Large intestine (tissue), 3 donors: Measurements from ENCODE around the gene ZNF516. TPM values are rescaled to one million over a fixed set of nuclear protein-coding genes. Genes with fewer than 3 reads are reported as not detected.

Experiments used
- DNase-seq, 2 donors: peaks; one replicate each; pipeline versions ENCODE4 v3.0.0 to v3.0.0-alpha.2; 2013
- H3K27ac ChIP-seq: one replicate; pipeline ENCODE4 v1.5.1; 2013; ENCODE audit warnings: low read length
- H3K27me3 ChIP-seq: 2 replicates; pipeline ENCODE4 v1.6.1; 2013; ENCODE audit warnings: low read length; ENCODE audit not compliant: control insufficient read depth, insufficient read depth
- H3K36me3 ChIP-seq: 2 replicates; pipeline ENCODE4 v1.6.1; 2013; ENCODE audit warnings: low read length; ENCODE audit not compliant: control insufficient read depth, insufficient read depth
- H3K4me1 ChIP-seq: one replicate; pipeline ENCODE4 v1.6.1; 2013; ENCODE audit warnings: low read length; ENCODE audit not compliant: control insufficient read depth, insufficient read depth
- H3K4me3 ChIP-seq: one replicate; pipeline ENCODE4 v1.5.1; 2013; ENCODE audit warnings: low read length
- H3K9me3 ChIP-seq: one replicate; pipeline ENCODE4 v1.6.1; 2013; ENCODE audit warnings: mild to moderate bottlenecking, low read depth, low read length, moderate library complexity; ENCODE audit not compliant: control insufficient read depth
- WGBS: methylation state at CpG from one replicate; pipeline ENCODE4 v1.1.5; 2013; ENCODE audit warnings: low lambda C conversion rate; ENCODE audit not compliant: insufficient coverage; 5-methylcytosine and 5-hydroxymethylcytosine counted together
- polyA plus RNA-seq: library from polyadenylated mRNA; unstranded; fragments of 120-200 nt; gene quantifications from one replicate; pipeline ENCODE4 v1.2.1, GENCODE V29; 2013

The ZNF516 gene
- polyA plus RNA-seq, 1 donor: 18.4 TPM

GRCh38 chr18:76359909-76360308 lies 135.1 kb downstream of the ZNF516 start:
- H3K4me1 ChIP-seq: no peaks in the 10 kb centered on the region
- no peak for DNase-seq
- no CpG with 5 or more reads among the region's 12 CpGs for WGBS
- no peak overlapping the region for H3K4me3 ChIP-seq
- peaks cover 64% of the 10 kb centered on the region for H3K36me3 ChIP-seq
- peaks cover 3% of the 10 kb centered on the region for H3K9me3 ChIP-seq
- H3K27me3 ChIP-seq: no peaks in the 10 kb centered on the region
- H3K27ac ChIP-seq: no peak overlapping the region

DNA sequence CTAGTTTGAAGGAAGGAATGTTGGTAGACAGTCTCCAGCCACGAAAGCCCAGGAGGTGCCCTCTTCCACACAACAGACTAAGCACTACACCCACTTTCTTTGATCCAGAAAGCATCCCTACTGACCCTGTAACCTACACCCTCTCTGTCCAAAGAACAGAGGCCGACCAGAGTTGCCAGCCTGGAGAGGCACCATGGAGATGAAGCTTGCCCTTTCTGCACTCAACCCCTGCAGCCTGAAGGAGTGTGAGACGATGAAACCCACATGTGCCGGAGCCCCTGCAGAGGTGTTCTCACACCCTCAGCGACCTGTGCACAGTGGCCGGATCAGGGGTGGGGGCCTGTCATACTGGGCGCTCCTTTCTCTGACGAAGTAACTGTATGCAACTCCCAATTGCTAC lies 136.3 kb downstream of the ZNF516 start:
- Histone ChIP-seq H3K36me3 (peaks cover 60% of the 10 kb centered on the region), H3K27ac (no peak overlapping the region), H3K9me3 (peaks cover 3% of the 10 kb centered on the region), H3K4me3 (no peak overlapping the region), H3K4me1 (no peaks in the 10 kb centered on the region), H3K27me3 (no peaks in the 10 kb centered on the region)
- DNase-seq: no peak
- WGBS: no CpG with 5 or more reads among the region's 8 CpGs

DNA sequence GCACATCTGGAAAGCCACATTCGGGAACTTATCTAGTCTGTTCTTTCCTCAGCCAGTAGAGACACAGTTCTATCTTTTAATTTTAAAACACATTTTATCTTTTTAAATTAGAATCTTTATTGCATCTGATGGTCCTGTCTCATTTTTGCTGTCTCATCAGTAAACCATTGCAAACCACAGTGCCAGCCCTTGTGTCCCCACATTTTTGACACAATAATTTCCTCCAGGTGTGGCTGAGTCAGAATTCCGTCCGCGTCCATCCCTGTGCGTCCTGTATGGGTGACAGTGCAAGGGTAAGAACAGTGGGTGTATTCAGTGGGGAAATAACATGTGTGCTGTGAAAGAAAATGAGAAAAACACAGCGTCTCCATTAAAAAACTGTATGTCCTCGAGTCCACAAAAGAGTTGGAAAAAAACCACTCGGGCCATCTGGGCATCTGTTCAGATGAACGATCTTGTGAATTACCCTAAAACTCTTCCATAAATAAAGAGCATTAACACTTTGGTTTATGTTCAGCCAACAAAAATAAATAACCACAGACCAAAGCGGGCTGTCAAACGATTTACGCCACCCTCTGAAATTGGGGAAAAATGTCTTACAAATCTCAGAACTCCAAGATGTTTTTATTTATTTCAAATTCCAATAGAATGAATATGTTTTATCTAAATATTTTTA lies 137.3 kb downstream of the ZNF516 start:
- H3K27me3 ChIP-seq: no peaks in the 10 kb centered on the region
- peaks cover 55% of the 10 kb centered on the region for H3K36me3 ChIP-seq
- DNase-seq: no peak
- H3K9me3 ChIP-seq: peaks cover 3% of the 10 kb centered on the region
- H3K4me1 ChIP-seq: no peaks in the 10 kb centered on the region
- no peak overlapping the region for H3K27ac ChIP-seq
- H3K4me3 ChIP-seq: no peak overlapping the region
- no CpG with 5 or more reads among the region's 12 CpGs for WGBS

GRCh38 chr18:76357174-76357573 lies 137.9 kb downstream of the ZNF516 start:
- no CpG with 5 or more reads among the region's 26 CpGs for WGBS
- peaks cover 50% of the 10 kb centered on the region for H3K36me3 ChIP-seq
- no peak overlapping the region for H3K27ac ChIP-seq
- no peak for DNase-seq
- no peaks in the 10 kb centered on the region for H3K27me3 ChIP-seq
- peaks cover 3% of the 10 kb centered on the region for H3K9me3 ChIP-seq
- no peak overlapping the region for H3K4me3 ChIP-seq
- H3K4me1 ChIP-seq: peaks cover 3% of the 10 kb centered on the region

GRCh38 chr18:76356666-76357065 lies 138.4 kb downstream of the ZNF516 start:
- no peaks in the 10 kb centered on the region for H3K27me3 ChIP-seq
- H3K36me3 ChIP-seq: peaks cover 45% of the 10 kb centered on the region
- no CpG with 5 or more reads among the region's 10 CpGs for WGBS

GRCh38 chr18:76354348-76354747 lies 140.7 kb downstream of the ZNF516 start:
- H3K27me3 ChIP-seq: no peaks in the 10 kb centered on the region
- H3K9me3 ChIP-seq: peaks cover 9% of the 10 kb centered on the region
- H3K36me3 ChIP-seq: peaks cover 32% of the 10 kb centered on the region
- no peak overlapping the region for H3K4me3 ChIP-seq
- H3K4me1 ChIP-seq: peaks cover 3% of the 10 kb centered on the region
- no peak overlapping the region for H3K27ac ChIP-seq
- WGBS: no CpG with 5 or more reads among the region's 1 CpG
- DNase-seq: no peak

More at GRCh38 chr18:76356666-76357065, 138.4 kb downstream of the ZNF516 start:
- H3K4me1 ChIP-seq: peaks cover 3% of the 10 kb centered on the region
- DNase-seq: no peak
- no peak overlapping the region for H3K4me3 ChIP-seq
- peaks cover 3% of the 10 kb centered on the region for H3K9me3 ChIP-seq
- H3K27ac ChIP-seq: no peak overlapping the region

- Histone ChIP-seq H3K36me3 (peaks cover 24% of the 10 kb centered on the region), H3K9me3 (peaks cover 9% of the 10 kb centered on the region), H3K4me3 (no peak overlapping the region), H3K27me3 (no peaks in the 10 kb centered on the region), H3K27ac (no peak overlapping the region), H3K4me1 (peaks cover 8% of the 10 kb centered on the region)
- WGBS: no CpG with 5 or more reads among the region's 3 CpGs
- DNase-seq: no peak
These were observed 141.5 kb downstream of the ZNF516 start for GRCh38 chr18:76353500-76353899.

DNA sequence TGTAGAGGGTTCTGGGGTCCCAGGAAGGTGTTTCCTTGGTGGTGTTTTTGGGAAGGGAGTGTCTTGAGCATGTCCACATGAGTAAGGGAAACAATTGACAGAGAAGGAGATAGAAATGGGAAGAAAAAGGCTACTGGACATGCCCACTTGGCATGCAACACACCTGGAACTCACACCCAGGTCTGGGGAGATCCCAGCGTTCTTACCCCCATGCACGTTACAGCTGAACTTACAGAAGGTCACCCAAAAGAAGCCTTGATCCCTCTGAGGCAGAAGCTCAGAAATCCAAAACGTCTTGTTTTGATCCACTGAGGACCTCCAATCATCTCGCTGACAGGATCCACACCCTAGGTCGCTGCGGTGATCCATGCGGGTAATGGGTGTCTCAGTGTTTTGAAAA lies 142.0 kb downstream of the ZNF516 start:
- H3K36me3 ChIP-seq: peaks cover 21% of the 10 kb centered on the region
- peaks cover 9% of the 10 kb centered on the region for H3K9me3 ChIP-seq
- DNase-seq: no peak
- no peaks in the 10 kb centered on the region for H3K27me3 ChIP-seq
- H3K4me3 ChIP-seq: no peak overlapping the region
- H3K4me1 ChIP-seq: peaks cover 12% of the 10 kb centered on the region
- H3K27ac ChIP-seq: no peak overlapping the region
- no CpG with 5 or more reads among the region's 7 CpGs for WGBS

- DNase-seq: peak; percentile 41 to 56
- Histone ChIP-seq H3K4me1 (peaks cover 12% of the 10 kb centered on the region), H3K9me3 (peaks cover 6% of the 10 kb centered on the region), H3K27me3 (no peaks in the 10 kb centered on the region), H3K4me3 (no peak overlapping the region), H3K36me3 (peaks cover 12% of the 10 kb centered on the region), H3K27ac (peak overlapping the region; percentile 12)
- no CpG with 5 or more reads among the region's 24 CpGs for WGBS
These were observed 143.0 kb downstream of the ZNF516 start for GRCh38 chr18:76351961-76352581.

DNA sequence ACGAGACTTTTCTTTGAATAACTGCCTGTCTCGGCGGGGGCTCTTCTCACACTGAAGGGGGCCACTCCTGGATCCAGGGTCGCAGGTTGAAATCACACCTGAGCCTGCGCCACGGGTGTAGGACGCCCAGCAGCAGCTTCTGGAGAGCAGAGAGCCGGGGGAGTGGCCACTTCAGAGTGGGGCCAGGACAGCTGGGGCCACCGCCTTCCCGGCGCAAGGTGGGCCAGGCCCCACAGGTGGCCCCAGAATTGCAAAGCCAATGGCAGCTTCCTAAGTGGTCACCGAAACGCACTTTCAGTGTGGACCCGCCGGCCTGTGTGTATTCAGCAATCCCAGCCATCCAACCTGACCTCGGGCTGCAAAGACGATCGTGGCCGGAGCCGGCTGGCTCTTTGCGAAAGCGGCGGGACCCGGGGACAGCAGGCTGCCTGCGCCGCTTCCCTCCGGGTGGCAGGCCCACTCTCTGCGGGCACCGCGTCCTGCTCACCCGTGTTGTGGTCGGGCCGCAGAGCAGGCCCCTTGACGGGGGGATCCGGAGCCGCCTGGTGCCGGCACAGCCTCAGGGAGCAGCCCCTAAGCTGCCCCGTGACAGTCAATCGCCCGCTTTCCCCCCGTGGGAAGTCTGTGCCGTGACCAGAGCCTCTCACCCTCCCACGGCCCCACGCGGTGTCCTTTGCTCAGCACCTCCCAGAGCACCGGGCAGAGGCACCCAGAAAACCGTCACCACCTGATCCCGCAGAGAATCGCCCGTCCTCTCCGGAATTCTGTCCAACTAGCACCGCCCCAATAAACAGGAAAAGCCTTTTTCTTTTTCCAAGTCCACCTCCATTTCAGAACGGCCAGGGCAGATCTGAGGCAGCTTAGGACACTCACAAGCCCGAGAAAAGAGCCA lies 144.7 kb downstream of the ZNF516 start:
- Histone ChIP-seq H3K27me3 (no peaks in the 10 kb centered on the region), H3K4me3 (no peak overlapping the region), H3K27ac (no peak overlapping the region), H3K9me3 (peaks cover 6% of the 10 kb centered on the region), H3K36me3 (no peaks in the 10 kb centered on the region), H3K4me1 (peaks cover 12% of the 10 kb centered on the region)
- WGBS: 100% methylated on average over 5 of the region's 54 CpGs
- DNase-seq: no peak
